Right lung (tissue), 5 donors: ENCODE measurements around the gene C11orf98. TPM values are rescaled to one million over a fixed set of nuclear protein-coding genes. Genes with fewer than 3 reads are reported as not detected.
A peak's percentile ranks its signal among the peaks of the same experiment; 100 is the strongest.
"Not testable (repeated sequence)": the region's sequence is repeated elsewhere in the genome, so short reads cannot be mapped to it uniquely, and the experiment has no call there.

Experiments used
- DNase-seq, 2 donors: peaks; one replicate each; pipeline ENCODE4 v3.0.0-alpha.2; 2013
- polyA plus RNA-seq, 5 donors: library from polyadenylated mRNA; unstranded; fragments of 120-200 nt; gene quantifications; one replicate each; pipeline versions ENCODE4 v1.2.1 to v1.2.3, GENCODE V29; 2013; ENCODE audit warnings: inconsistent platforms in 1 of 5, low replicate concordance in 1 of 5; ENCODE audit not compliant: insufficient read length in 5 of 5, insufficient read depth in 1 of 5

Gene C11orf98
- polyA plus RNA-seq, 5 donors, result 45.9 to 64.1 (median 52.8) TPM

DNA sequence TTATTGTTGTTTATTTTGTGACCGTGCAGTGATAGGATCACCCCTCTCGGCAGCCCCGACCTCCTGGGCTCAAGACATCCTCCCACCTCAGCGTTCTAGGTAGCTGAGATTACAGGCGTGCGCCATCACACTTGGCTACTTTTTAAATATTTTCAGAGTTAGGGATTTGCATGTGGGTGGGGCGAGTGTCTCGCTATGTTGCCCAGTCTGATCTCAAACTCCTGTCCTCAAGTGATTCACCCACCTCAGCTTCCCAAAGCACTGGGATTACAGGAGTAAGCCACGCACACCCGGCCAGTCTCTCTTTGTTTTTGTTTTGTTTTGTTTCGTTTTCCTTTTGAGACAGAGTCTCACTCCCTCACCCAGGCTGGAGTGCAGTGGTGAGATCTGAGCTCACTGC is 10.7 kb downstream of the C11orf98 start:
- DNase-seq, result no peak

DNA sequence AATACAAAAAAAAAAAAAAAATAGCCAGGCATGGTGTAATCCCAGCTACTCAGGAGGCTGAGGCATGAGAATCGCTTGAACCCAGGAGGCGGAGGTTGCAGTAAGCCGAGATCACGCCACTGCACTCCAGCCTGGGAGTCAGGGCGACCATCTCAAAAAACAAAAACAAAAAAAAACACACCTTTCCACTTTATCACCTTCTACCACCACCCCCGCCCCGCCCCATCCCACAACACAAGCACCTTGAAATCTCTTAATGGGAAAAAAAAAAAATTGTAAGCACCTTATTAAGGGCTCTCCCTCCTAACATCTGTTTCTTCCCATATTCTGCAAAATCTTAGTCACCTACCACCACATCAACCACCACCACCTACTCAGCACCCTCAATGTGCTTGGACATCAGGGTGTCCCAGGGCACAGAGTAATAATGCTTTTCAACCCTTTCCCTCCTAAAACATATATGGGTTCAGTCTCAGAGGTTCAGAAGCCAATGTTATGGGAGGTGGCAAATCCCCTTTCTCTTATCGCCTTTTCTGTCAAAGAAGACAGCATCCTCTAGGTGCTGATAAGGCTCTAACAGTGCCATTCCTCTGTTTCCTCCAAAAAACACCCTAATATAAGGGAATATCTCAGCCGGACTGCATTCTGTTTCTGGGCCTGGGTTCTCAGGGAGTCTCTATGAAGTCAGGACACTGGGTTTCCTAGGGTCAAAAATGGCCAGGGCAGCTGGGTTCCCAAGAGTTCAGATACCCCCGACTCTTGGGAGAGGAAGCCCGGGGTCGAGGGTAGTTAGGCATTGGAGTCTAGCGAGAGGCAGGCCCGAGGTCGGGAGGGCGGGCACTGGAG is 12.6 kb downstream of the C11orf98 start:
- DNase-seq, result no peak

DNA sequence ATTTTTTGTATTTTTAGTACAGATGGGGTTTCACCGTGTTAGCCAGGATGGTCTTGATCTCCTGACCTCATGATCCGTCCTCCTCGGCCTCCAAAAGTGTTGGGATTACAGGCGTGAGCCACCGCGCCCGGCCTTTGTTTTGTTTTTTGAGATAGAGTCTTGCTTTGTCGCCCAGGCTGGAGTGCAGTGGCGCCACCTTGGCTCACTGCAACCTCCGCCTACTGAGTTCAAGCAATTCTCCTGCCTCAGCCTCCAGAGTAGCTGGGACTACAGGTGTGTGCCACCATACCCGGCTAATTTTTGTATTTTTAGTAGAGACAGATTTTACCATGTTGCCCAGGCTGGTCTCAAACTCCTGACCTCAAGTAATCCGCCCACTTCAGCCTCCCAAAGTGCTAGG is 14.7 kb downstream of the C11orf98 start:
- DNase-seq, result not testable (repeated sequence)

DNA sequence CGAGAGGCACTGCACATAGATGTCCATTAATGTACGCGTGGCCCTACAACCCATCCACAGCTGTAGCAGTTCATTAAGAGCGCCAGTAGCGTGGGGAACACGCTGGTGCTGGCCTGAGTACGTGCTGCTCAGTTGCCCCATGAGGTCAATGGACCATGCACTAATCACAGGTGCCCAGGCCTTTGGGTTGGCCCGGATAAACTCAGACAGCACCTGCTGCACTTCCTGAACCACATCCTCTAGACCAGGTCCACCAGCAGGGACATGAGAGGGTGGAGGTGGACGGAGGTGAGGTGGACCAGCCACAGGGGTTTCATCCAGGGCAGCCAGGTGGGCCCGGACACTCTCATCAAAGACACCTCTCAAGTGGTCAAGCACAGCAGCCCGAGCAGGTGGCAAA is 15.5 kb downstream of the C11orf98 start:
- no peak for DNase-seq

DNA sequence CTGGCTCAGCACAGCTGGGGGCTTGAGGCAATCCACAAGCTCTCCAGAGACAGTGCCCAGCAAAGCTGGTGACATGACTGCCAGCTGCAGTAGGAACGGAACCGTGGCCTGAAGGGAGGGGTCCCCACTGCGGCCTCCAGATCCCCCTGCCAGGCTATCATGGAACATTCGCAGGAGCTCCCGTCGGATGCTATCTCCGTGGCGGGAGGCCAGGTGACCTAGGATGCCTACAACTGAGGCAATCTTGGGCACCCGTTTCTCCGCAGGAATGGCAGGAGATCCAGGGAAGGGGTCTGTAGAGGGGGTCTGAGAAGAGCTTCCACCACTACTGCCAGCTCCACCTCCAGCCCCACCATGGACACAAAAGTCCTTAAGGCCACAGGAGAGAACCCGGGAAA is 16.0 kb downstream of the C11orf98 start:
- DNase-seq, result no peak

DNA sequence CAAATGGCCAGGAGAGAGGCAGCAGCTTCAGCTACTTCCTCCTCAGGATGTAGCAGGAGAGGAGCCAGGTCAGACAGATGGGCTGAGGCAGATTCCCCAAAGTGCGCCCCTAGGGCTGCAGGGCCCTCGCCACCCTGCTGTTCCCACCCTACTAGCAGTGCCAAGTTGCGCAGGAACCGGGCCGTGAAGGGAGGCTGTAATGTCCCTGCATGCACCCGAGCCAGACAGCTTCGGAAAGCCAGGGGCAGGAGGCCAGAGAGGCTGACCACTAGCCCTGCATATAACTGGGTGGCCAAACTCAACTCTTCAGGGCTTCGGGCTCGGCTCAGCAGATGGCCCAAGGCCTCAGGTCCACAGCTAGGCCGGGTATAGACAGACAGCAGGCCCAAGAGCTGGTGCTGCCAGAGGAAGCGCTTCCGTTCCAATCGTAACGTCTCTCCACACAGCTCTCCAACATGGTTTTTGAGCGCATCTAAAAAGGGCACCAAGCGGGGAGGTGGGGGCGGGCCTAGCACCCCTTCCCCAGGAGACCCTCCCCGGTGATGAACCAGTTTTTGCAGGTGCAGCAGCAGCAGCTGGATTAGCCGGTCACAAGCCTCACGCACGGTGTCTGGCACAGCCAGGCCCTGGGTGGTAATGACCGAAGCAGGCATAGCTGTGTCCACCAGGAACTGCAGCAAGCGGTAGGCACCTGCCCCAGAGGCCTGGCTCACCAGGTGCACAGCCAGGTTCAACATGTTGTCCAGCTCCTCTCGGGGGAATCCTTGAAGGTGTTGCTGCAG is 16.6 kb downstream of the C11orf98 start:
- no peak for DNase-seq

DNA sequence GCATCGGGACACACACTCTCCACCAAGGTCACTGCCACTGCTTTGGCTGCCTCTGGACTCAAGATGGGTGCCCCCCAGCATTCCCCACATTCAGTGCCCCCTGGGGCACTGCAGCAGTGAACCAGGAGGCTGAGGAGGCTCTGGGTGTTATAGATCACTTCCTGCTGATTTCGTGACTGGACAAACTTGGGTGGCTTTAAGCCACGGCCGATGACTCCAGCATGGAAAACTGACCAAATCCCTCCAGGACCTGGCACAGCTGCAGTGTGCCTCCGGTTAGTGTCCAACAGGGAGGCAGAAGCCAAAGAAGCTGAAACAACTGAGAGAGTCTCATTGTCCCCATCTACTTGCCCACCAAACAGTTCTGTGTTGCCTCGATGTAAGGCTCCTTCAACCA is 17.4 kb downstream of the C11orf98 start:
- DNase-seq, result no peak

DNA sequence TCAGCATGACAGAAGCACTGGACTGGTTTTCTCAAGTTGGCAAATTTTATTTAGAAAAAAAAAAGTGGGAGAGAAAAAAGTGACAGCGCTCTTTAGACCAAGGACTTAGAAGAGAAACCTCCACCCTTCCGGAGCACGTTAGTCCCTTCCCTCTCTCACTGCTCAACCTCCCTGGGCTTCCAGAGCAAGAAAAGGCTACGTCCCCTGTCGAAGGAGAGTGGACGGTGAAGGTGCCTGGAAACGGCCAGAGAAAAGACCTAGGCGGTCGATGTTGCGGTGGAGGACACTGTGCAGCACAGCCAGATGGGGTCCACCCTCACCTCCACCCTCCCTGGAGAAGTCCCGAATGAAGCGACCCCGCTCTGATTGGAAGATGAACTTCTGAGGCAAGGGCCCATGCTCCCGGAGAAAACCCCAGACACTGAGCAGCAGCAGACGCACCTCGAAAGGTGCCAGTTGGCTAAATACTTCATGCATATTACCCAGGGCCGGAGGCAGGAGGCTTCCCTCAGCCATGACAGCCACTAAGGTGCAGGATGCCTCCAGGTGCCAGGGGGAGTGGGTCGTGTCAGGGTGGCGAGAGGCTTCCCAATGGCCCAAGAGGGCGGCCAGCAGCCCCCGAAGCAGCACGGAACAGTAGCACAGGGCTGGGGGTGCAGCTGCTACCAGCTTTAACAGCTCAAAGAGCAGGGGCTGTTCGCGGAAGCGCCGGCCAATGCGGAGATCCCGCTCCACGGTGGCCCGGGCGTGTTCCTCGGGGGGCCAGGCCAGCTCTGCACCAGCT is 18.0 kb downstream of the C11orf98 start:
- DNase-seq, result no peak

DNA sequence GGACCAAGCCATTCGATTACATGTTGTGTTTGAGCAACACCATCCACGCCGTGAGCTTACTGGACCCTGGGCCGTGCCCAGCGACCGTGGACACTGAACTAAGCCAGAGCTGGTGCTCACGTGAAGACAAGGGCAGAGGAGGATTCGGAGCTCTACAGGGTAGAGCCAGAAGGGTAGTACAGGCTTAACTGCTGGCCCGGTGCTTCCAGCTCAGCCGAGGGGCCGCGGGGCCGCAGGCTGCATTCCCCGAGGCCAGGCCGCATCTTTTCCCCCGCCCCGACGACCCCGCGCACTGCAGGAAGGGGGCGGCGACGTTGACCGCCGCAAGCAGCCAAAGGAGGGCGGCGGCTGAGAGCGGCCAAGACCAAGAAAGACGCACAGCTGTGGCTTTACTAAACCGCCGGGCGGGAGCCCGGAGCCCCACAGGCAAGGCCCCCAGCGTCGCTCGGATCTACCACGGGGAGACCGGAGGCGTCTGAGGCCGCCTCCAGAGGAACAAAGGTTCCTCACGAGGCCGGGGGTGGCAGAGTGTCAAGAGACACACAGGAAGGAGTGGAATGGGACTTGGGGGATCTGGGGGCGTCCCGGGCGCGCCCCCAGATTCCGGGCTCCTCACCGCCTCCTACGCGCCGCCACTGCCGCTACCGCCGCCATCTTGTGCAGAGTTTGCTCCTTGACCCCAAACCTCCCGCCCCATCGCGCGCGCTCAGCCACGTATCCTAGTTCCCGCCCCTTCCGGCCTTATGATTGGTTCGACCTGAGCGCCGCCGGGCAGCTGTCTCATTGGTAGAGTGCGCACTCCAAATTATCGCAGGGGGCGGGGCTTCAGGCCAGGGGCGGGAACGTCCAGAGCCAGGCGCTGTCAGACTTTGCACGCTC is 18.8 kb downstream of the C11orf98 start, which contains the start of gene GANAB:
GANAB (minus strand) TSS at position 668 of the 879 bp plus-strand sequence; CDS start at position 654, 14 bp downstream.
- peak; percentile 97 to 98 for DNase-seq

DNA sequence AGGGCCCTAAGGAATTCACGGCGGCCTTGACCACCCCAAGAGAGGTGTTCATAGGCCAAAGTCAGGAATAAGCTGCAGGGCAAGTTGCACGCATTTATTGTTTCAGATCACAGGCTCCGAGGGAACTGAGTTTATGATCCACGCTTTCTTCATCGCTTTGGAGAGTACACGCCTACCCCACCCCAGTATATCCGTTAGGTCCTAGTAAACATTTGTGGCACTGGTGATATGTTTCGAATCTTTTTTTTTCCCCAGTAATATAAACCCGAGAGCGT is 19.4 kb downstream of the C11orf98 start:
- DNase-seq, result no peak

DNA sequence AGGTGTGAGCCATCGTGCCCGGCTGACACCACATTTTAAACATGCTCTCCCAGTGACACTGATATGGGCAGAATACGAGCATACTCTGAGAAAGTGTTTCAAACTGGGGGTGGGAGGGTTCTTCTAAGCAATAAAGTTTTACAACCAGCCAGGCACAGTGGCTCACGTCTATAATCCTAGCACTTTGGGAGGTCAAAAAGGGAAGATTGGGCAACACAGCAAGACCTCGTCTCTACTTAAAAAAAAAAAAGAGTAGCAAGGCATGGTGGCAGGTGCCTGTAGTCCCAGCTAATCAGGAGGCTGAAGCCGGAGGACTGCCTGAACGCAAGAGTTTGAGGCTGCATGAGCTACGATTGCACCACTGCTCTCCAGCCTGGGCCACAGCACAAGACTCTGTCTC is 20.8 kb downstream of the C11orf98 start:
- no peak for DNase-seq

DNA sequence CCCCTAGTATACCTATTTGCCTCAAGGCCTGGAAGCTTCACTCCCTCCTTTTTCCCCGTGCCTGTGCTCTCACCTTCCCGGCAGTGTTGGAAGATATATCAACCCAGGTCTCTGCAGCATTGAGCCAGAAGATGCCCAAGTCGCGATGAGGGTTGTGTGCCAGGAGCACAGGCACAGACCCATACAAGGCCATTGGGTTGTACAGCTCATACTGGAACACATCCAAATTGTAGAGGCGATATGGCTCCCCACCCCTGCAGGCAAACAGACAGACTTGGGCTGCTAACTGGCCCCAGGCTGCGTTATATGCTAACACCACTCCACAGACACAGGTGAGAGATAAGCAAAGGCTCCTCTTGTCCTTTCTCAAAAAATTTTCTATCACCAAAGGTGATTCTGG is 32.5 kb downstream of the C11orf98 start:
- DNase-seq, result no peak

DNA sequence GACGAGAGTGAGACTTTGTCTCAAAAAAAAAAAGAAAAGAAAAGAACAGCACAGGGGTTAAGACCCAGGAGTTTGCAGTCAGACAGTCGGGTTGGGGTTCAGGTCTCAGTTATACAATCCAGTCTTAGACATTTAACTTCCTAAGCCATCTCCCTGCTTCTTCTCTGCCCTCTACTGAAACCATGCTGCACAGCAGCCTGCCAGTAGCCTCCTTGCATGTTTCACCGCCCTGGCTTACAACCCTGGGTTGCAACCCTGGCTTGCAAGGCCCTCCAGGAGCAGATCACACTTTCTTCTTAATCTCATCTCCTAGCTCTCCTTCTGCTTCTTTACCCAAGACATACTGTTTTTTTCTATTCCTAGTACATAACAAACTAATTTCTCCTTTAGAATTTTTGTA is 37.3 kb downstream of the C11orf98 start:
- no peak for DNase-seq

DNA sequence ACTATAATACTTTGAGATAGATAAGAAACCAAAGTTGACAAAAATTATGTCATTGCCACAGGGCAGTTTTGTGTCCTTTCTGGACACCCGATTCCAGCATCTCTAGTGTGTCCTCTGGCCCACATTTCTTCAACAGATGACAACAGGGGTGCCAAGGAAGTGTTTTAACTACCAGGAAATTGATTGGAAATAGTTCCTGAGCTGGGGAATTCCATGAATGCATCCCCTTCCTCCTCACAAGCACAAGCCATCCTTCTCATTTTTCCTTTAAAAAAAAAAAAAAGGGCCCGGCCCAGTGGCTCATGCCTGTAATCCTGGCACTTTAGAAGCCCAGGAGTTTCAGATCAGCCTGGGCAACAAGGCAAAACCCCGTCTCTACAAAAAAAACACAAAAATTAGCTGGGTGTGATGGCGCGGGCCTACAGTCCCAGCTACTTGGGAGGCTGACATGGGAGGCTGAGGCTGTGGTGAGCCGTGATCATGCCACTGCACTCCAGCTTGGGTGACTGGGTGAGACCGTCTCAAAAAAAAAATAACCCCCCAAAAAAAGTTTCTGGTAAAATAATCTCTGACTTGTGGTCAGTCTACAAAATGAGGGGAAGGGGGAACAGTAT is 42.4 kb downstream of the C11orf98 start:
- DNase-seq, result no peak

DNA sequence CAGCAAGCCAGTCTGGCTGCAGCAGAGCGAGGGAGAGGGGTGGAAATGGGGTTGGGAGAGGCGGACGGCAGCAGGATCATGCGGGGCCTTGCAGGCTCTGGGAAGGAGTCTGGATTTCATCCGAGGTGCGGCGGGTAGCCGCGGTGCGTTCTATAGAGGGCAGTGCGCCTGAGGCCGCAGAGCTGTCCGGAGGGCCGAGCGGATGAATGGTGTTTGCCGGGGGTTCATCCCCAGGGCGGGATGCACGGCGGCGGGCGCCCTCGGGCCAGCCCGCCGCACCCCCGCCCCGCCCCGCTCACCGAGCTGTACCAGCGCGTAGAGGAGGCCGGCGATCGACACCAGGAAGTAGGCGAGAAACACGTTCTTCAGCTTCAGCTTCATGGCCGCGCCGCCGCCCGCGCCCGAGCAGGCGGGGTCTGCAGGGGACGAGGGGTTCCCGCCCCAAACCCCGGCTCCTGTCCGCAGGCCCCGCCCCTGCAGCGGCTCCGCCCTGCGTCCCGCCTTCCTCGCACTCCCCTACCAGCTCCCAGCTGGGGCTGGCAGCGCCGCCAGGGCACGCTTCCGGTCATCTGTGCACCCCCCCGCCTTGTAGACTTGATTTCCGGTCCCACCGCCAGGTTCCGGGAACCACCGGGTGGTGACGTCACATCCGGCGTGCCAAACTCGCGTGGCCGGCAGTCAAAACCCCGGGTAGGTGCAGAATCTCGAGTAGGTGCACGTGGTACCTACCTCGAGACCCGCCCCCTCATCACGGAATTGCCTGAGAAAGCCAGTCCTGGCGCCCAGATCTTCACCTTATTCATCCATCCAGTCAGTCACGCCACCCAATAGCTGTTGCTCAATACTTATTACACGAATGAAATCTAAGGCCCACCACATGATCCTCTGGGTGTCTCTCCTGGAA is 43.2 kb downstream of the C11orf98 start, which contains the start of gene B3GAT3:
B3GAT3 (minus strand) TSS at position 420 of the 904 bp plus-strand sequence; CDS start at position 381, 39 bp downstream.
- peak; percentile 98 to 99 for DNase-seq

DNA sequence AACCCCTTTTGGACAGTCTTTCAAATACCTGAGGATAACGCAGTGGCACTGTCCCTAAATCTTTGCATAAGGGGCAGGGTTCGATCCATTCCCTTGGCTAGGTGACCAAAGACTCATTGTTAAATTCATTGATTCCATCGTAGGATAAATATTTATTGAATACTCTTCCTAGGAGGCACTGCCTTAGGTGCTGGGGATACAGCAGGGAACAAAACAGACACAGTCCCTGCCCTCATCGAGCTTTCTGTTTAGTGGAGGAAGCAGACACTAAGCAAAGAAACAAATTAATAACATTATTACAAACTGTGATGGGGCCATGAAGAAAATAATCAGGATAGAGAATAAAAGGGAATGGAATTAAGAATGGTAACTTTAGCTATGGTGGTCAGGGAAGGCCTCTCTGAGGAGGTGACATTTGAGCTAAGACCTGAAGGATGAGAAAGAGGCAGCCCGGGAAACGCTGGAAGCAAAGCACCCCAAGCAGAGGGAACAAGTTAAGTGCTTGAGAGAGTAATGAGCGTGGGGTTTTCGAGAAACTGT is 43.9 kb downstream of the C11orf98 start:
- no peak for DNase-seq

DNA sequence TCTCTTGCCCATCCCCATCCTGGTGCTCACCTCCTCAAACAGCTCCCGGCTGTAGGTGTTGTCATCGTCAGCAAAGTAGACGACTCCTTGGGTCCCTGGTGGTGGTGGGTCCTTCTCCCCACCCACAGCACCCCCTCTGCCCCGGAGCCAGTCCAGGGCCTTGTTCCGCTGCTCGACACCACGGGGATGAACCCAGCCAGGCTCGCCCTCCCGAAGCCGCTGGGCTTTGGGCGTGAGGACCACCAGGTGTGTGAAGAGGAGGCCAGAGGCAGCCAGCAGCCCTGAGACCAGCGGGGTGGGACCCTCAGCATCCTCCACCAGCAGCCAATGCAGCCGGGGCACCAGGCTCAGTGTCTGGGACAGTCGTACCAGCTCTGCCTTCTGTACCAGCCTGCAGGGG is 48.1 kb downstream of the C11orf98 start:
- DNase-seq, result not testable (repeated sequence)

DNA sequence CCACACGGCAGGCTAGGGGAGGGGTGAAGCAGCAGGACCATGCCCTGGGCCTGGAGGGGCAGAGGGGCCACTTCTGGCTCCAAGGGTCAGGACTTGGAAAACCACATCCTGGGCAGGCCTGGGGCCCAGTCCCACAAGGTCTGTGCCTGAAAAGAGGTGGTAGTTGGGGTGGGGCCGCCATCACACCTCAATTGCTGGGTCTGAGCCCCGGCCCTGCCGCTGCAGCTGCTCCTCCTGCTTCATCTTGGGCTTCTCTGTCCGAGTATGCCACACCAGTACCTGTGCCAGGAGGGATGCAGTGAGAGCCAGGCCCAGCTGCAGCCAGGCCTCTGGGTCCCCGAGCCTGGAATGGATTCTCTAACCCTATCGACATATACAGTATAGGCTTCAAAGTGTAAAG is 49.5 kb downstream of the C11orf98 start:
- no peak for DNase-seq

DNA sequence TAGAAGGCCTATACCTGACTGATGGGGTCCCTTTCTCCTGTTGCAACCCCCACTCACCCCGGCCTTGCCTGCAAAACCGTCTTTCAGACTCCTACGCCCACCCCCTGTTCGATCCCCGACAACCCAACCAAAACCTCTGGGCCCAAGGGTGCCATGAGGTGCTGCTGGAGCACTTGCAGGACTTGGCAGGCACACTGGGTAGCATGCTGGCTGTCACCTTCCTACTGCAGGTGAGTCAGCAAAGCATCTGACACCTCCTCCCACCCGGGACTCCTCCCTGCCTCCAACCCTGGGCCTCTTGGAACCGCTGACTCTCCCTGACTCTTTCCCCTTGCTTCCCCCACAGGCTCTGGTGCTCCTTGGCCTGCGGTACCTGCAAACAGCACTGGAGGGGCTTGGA is 50.7 kb downstream of the C11orf98 start:
- DNase-seq, result no peak
